ENCODE results near the gene CTNNA3. TPM values are rescaled to one million over a fixed set of nuclear protein-coding genes. Genes with fewer than 3 reads are reported as not detected.
"Not testable (repeated sequence)": the region's sequence is repeated elsewhere in the genome, so short reads cannot be mapped to it uniquely, and the experiment has no call there.

Gene CTNNA3
- total RNA-seq, 1 experiment from 2014 or later, result 0.02 TPM

DNA sequence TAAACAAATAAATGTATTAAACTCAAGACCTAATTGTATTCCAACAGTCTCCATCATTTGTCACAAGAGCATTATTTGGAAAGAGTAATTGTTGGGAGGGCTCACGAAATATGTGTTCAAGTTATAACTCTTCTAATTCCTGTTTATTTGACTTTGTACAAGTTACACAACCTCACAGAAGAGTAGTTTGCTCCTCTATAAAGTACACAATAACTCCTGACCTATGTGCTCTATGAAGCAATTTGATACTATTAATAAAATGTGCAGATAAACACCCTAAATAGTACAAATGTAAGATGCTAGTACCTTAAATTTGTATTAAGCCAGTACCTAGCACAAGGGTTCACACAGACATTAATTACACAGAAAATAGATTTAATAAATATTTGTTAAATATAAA is 484.3 kb downstream of the CTNNA3 start:
- peaks cover 65% of the 10 kb centered on the region for H3K27me3 Mint-ChIP-seq (ENCODE audit: insufficient read depth, unreplicated experiment)
- H3K27ac Mint-ChIP-seq (ENCODE audit: low read depth, unreplicated experiment), result no peak overlapping the region
- no peaks in the 10 kb centered on the region for H3K4me1 Mint-ChIP-seq (ENCODE audit: insufficient read depth, unreplicated experiment)
- H3K4me3 Mint-ChIP-seq (ENCODE audit: unreplicated experiment), result no peak overlapping the region
- intact Hi-C loops (cut with micrococcal nuclease), result no loop called here
- no peak for DNase-seq (ENCODE audit: unreplicated experiment)
- no peaks in the 10 kb centered on the region for H3K36me3 Mint-ChIP-seq (ENCODE audit: insufficient read depth, unreplicated experiment)
- no peak for TF ChIP-seq CTCF (IDR thresholded peaks at IDR 0.05; ENCODE audit: unreplicated experiment)
- ChIA-PET POLR2A (no interaction called here), CTCF (no interaction called here)
- BruUV-seq (replicated peaks), result no TSS peak
- H3K9me3 Mint-ChIP-seq (ENCODE audit: unreplicated experiment), result no peaks in the 10 kb centered on the region

DNA sequence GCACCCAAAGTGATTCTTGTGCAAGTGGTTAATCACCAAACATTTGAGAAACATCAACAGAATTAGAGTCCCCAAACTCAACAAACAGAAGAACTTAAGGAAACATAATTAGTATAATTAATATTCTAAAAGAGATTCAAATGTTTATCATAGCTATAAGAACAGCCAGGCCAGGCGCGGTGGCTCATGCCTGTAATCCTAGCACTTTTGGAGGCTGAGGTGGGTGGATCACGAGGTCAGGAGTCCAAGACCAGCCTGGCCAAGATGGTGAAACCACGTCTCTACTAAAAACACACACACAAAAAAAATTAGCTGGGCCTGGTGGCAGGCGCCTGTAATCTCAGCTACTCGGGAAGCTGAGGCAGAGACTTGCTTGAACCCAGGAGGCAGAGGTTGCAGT is 488.1 kb downstream of the CTNNA3 start:
- H3K36me3 Mint-ChIP-seq (ENCODE audit: insufficient read depth, unreplicated experiment); H3K9me3 Mint-ChIP-seq (ENCODE audit: unreplicated experiment); DNase-seq (ENCODE audit: unreplicated experiment); BruUV-seq (replicated peaks); CTCF ChIA-PET; H3K4me3 Mint-ChIP-seq (ENCODE audit: unreplicated experiment); intact Hi-C loops (cut with micrococcal nuclease); H3K4me1 Mint-ChIP-seq (ENCODE audit: insufficient read depth, unreplicated experiment); H3K27ac Mint-ChIP-seq (ENCODE audit: low read depth, unreplicated experiment): not testable (repeated sequence)
- peaks cover 27% of the 10 kb centered on the region for H3K27me3 Mint-ChIP-seq (ENCODE audit: insufficient read depth, unreplicated experiment)
- POLR2A ChIA-PET, result interaction anchor here (1.4 kb wide), 1 partner anchor 14 kb away, joined by 5 read pairs; no protein-coding TSS in a partner anchor

DNA sequence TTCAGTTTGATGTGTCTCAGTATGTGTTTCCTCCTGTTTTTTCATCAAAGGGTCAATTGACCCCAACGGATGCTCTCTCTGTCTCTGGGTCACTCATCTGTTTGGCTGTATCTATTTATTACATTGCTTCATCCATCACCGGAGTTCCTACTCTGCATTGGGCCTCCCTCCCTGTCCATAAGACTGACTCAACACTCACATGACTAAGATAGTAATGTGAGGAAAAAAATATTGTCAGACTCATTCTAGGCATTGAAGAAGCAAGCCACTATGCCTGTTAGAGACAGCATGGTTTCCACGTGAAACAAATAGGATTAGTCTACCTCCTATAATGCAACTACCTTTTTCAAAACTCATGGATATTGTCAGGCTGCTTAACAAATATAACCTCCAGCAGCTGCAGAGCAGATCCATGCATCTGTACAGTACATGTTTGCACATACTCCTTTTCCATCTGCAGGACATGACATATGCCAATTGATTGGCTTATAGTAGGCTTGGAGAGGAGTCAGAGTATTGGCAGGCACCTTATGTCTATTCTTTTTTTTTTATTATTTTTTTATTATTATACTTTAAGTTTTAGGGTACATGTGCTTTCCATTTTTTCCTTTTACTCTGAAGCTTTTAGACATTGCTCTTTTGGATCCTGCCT is 495.0 kb downstream of the CTNNA3 start:
- Mint-ChIP-seq H3K27ac (ENCODE audit: low read depth, unreplicated experiment) (no peak overlapping the region), H3K4me1 (ENCODE audit: insufficient read depth, unreplicated experiment) (no peaks in the 10 kb centered on the region), H3K27me3 (ENCODE audit: insufficient read depth, unreplicated experiment) (peaks cover 7% of the 10 kb centered on the region), H3K36me3 (ENCODE audit: insufficient read depth, unreplicated experiment) (no peaks in the 10 kb centered on the region), H3K9me3 (ENCODE audit: unreplicated experiment) (no peaks in the 10 kb centered on the region), H3K4me3 (ENCODE audit: unreplicated experiment) (no peak overlapping the region)
- BruUV-seq (replicated peaks), result no TSS peak
- no peak for DNase-seq (ENCODE audit: unreplicated experiment)
- ChIA-PET POLR2A (interaction anchor here (0.6 to 0.8 kb wide), 2 partner anchors 13 to 59 kb away, joined by 3 read pairs; no protein-coding TSS in a partner anchor), CTCF (interaction anchor here (0.6 kb wide), 1 partner anchor 301 kb away, joined by 3 read pairs; no protein-coding TSS in a partner anchor)
- intact Hi-C loops (cut with micrococcal nuclease), result no loop called here
- no peak for TF ChIP-seq CTCF (IDR thresholded peaks at IDR 0.05; ENCODE audit: unreplicated experiment)

DNA sequence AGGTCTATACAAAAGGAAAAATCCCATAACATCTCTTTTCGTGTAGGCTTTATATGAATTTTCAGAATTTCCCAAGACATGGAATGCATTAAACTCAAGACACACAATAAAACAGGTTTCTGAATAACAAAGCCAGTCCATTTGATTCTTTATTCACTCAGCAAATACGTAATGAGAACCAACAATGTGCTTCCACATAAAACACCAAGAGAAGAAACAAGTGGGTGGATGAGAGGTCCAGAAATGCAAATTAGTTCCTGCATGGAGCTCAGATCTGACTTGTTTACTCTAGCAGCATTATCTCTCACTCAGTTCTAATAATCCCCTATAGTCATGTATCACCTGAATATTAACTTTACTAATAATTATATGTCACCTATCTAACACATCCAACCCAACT is 520.6 kb downstream of the CTNNA3 start:
- Mint-ChIP-seq H3K27me3 (ENCODE audit: insufficient read depth, unreplicated experiment) (no peaks in the 10 kb centered on the region), H3K36me3 (ENCODE audit: insufficient read depth, unreplicated experiment) (no peaks in the 10 kb centered on the region), H3K9me3 (ENCODE audit: unreplicated experiment) (peaks cover 7% of the 10 kb centered on the region), H3K27ac (ENCODE audit: low read depth, unreplicated experiment) (no peak overlapping the region), H3K4me1 (ENCODE audit: insufficient read depth, unreplicated experiment) (no peaks in the 10 kb centered on the region), H3K4me3 (ENCODE audit: unreplicated experiment) (no peak overlapping the region)
- ChIA-PET POLR2A (no interaction called here), CTCF (no interaction called here)
- intact Hi-C loops (cut with micrococcal nuclease), result no loop called here
- no peak for DNase-seq (ENCODE audit: unreplicated experiment)
- BruUV-seq (replicated peaks), result no TSS peak
- no peak for TF ChIP-seq CTCF (IDR thresholded peaks at IDR 0.05; ENCODE audit: unreplicated experiment)
